Small intestine (tissue), 7 donors: ENCODE data around the gene PDE4A. TPM values are rescaled to one million over a fixed set of nuclear protein-coding genes. Genes with fewer than 3 reads are reported as not detected.
"Not testable (repeated sequence)": the region's sequence is repeated elsewhere in the genome, so short reads cannot be mapped to it uniquely, and the experiment has no call there.

Source experiments
- DNase-seq, 2 donors: peaks; one replicate each; pipeline versions ENCODE4 v3.0.0 to v3.0.0-alpha.2; 2013
- FAIRE-seq: peaks from 2 replicates; lab custom pipeline; 2012; peaks lifted over from hg19 to GRCh38; lab: Jason Lieb, UNC
- H3K27ac ChIP-seq, 3 donors: one replicate each; pipeline ENCODE4 v1.5.1; 2013; ENCODE audit warnings: low read length in 2 of 3, mild to moderate bottlenecking in 2 of 3, control low read depth in 1 of 3, inconsistent platforms in 1 of 3, low read depth in 1 of 3, moderate library complexity in 1 of 3
- H3K27me3 ChIP-seq, 3 donors: one replicate each; pipeline ENCODE4 v1.6.1; 2013; ENCODE audit warnings: low read length in 3 of 3, inconsistent platforms in 1 of 3; ENCODE audit not compliant: control insufficient read depth in 3 of 3, insufficient read depth in 3 of 3
- H3K36me3 ChIP-seq, 3 donors: one replicate each; pipeline ENCODE4 v1.6.1; 2013; ENCODE audit warnings: low read length in 3 of 3, inconsistent platforms in 1 of 3, low read depth in 1 of 3, mild to moderate bottlenecking in 1 of 3, moderate library complexity in 1 of 3; ENCODE audit not compliant: control insufficient read depth in 3 of 3, insufficient read depth in 2 of 3
- H3K4me1 ChIP-seq, 3 donors: one replicate each; pipeline ENCODE4 v1.6.1; 2013; ENCODE audit warnings: low read length in 2 of 3, inconsistent platforms in 1 of 3, low read depth in 1 of 3, mild to moderate bottlenecking in 1 of 3, moderate library complexity in 1 of 3; ENCODE audit not compliant: control insufficient read depth in 3 of 3, insufficient read depth in 2 of 3
- H3K4me3 ChIP-seq, 3 donors: one replicate each; pipeline ENCODE4 v1.5.1; 2013; ENCODE audit warnings: low read length in 3 of 3, control low read depth in 1 of 3, inconsistent platforms in 1 of 3, low read depth in 1 of 3, mild to moderate bottlenecking in 1 of 3, moderate library complexity in 1 of 3
- H3K9me3 ChIP-seq, 2 donors: one replicate each; pipeline ENCODE4 v1.6.1; 2013; ENCODE audit warnings: low read depth in 1 of 2, low read length in 1 of 2; ENCODE audit not compliant: control insufficient read depth in 2 of 2, insufficient read depth in 1 of 2
- WGBS, 3 donors: extraction: QIAGEN DNeasy Blood & Tissue Kit; methylation state at CpG; one replicate each; pipeline ENCODE4 v1.1.7; 2013; 5-methylcytosine and 5-hydroxymethylcytosine counted together
- polyA plus RNA-seq, 4 donors: library from polyadenylated mRNA; stranded (reverse) in 3 of 4; unstranded in 1 of 4; fragments of 200-250 nt in 3 of 4; fragments of 120-200 nt in 1 of 4; gene quantifications; one replicate each; pipeline versions ENCODE4 v1.2.1 to v1.2.3, GENCODE V29; 2013
- donor health status: healthy with polysubstance abuse.
- donor health status: control.
- donor health status: control.
- donor health status: Bipolar disorder and iron deficiency.
- donor health status: healthy.

PDE4A gene
- polyA plus RNA-seq, 4 donors: 0.67 to 3.5 (median 2.0) TPM

GRCh38 chr19:10453852-10454251 lies 33.5 kb downstream of the PDE4A start:
- no peak for FAIRE-seq
- H3K4me3 ChIP-seq: no peak overlapping the region
- WGBS, 3 donors: 51 to 59% (median 54%) methylated on average over 4 of the region's 4 CpGs

GRCh38 chr19:10454267-10454666 lies 33.9 kb downstream of the PDE4A start:
- Histone ChIP-seq H3K9me3 (no peaks in the 10 kb centered on the region), H3K4me1 (no peaks in the 10 kb centered on the region), H3K36me3 (no peaks in the 10 kb centered on the region), H3K27ac (no peak overlapping the region), H3K27me3 (peaks cover 0 to 22% (median 0%) of the 10 kb centered on the region in 3 donors), H3K4me3 (no peak overlapping the region)
- no peak for DNase-seq
- no peak for FAIRE-seq
- 15 to 32% (median 23%) methylated on average over 5 of the region's 5 CpGs for WGBS, 3 donors

More at GRCh38 chr19:10453852-10454251, 33.5 kb downstream of the PDE4A start:
- H3K27me3 ChIP-seq: peaks cover 0 to 22% (median 0%) of the 10 kb centered on the region in 3 donors
- no peak for DNase-seq
- H3K27ac ChIP-seq: no peak overlapping the region
- H3K4me1 ChIP-seq: no peaks in the 10 kb centered on the region
- H3K9me3 ChIP-seq: no peaks in the 10 kb centered on the region
- no peaks in the 10 kb centered on the region for H3K36me3 ChIP-seq

- WGBS, 3 donors: 88 to 91% (median 89%) methylated on average over 7 of the region's 7 CpGs
- H3K4me3 ChIP-seq, FAIRE-seq, H3K4me1 ChIP-seq, H3K27ac ChIP-seq, DNase-seq, H3K9me3 ChIP-seq, H3K36me3 ChIP-seq: not testable (repeated sequence)
- peaks cover 0 to 18% (median 0%) of the 10 kb centered on the region in 3 donors for H3K27me3 ChIP-seq
Measured at GRCh38 chr19:10458733-10459132, 38.4 kb downstream of the PDE4A start.

GRCh38 chr19:10460714-10461046 lies 40.3 kb downstream of the PDE4A start:
- Histone ChIP-seq H3K9me3 (no peaks in the 10 kb centered on the region), H3K27ac (no peak overlapping the region), H3K4me1 (peaks cover 0 to 9% (median 3%) of the 10 kb centered on the region in 3 donors), H3K27me3 (peaks cover 0 to 8% (median 0%) of the 10 kb centered on the region in 3 donors), H3K36me3 (peaks cover 0 to 2% (median 0%) of the 10 kb centered on the region in 3 donors), H3K4me3 (no peak overlapping the region)
- no peak for DNase-seq
- FAIRE-seq: no peak
- WGBS, 3 donors: 17 to 40% (median 35%) methylated on average over 8 of the region's 8 CpGs

DNA sequence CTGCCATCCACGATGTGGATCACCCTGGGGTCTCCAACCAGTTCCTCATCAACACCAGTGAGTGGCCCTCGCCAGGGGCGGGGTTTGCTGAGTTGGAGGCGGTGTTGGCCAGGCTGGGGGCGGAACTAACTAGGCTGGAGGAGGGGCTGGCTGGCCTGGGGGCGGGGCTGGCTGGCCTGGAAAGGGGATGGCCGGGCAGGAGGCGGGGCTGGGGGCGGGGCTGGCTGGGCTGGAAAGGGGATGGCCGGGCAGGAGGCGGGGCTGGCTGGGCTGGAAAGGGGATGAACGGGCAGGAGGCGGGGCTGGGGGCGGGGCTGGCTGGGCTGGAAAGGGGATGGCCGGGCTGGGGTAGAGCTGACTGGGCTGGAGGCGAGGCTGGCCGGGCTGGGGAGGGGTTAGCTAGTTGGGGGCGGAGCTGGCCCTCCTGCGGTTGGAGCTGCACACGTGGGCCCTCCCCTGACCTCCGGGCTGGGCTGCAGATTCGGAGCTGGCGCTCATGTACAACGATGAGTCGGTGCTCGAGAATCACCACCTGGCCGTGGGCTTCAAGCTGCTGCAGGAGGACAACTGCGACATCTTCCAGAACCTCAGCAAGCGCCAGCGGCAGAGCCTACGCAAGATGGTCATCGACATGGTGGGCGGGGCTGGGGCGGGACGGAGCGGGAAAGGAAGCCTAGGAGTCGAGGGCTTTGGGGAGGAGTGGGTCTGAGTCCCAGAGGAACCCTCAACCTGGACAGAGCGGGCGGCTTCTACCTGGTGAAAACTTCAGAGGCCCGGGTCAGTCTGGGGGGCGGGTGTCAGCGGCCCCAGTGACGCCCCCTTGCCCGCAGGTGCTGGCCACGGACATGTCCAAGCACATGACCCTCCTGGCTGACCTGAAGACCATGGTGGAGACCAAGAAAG lies 41.0 kb downstream of the PDE4A start:
- Histone ChIP-seq H3K36me3 (peaks cover 0 to 2% (median 0%) of the 10 kb centered on the region in 3 donors), H3K27me3 (peaks cover 0 to 8% (median 0%) of the 10 kb centered on the region in 3 donors), H3K27ac (no peak overlapping the region), H3K9me3 (no peaks in the 10 kb centered on the region), H3K4me3 (peak overlapping the region in 2 of 3 donors; percentile 35 to 40), H3K4me1 (peaks cover 0 to 9% (median 3%) of the 10 kb centered on the region in 3 donors)
- no peak for FAIRE-seq
- peak; percentile 86 to 92 for DNase-seq
- 6 to 9% (median 7%) methylated on average over 41 to 45 of the region's 45 CpGs for WGBS, 3 donors

- not testable (repeated sequence) for H3K9me3 ChIP-seq, FAIRE-seq, H3K27ac ChIP-seq, H3K4me3 ChIP-seq, DNase-seq, H3K4me1 ChIP-seq, H3K27me3 ChIP-seq, H3K36me3 ChIP-seq
- WGBS, 3 donors: 83 to 90% (median 84%) methylated on average over 15 of the region's 15 CpGs
Measured at GRCh38 chr19:10462042-10462441, 41.7 kb downstream of the PDE4A start.

DNA sequence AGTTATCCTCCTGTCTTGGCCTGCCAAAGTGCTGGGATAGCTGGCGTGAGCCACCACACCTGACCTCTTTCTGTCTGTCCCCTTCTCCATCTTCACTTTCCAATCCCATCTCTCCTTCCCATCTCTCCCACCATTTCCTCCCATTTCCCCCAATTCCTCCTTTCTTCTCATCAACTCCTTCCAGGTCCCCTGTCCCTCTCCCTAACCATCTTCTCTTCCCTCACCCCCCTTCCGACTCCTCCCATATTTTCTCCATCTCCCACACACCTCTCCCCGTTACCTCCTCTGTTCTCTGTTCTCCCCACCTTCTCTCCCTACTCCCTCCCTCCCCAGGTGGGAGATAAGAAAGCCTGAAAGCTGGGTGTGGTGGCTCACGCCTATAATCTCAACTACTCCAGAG lies 42.2 kb downstream of the PDE4A start:
- H3K4me3 ChIP-seq: no peak overlapping the region
- no peaks in the 10 kb centered on the region for H3K9me3 ChIP-seq
- FAIRE-seq (no peak), DNase-seq (no peak)
- 42 to 81% (median 54%) methylated on average over 4 of the region's 4 CpGs for WGBS, 3 donors
- H3K36me3 ChIP-seq: peaks cover 0 to 4% (median 0%) of the 10 kb centered on the region in 3 donors
- H3K27me3 ChIP-seq: peaks cover 0 to 11% (median 0%) of the 10 kb centered on the region in 3 donors
- no peak overlapping the region for H3K27ac ChIP-seq
- peaks cover 0 to 9% (median 3%) of the 10 kb centered on the region in 3 donors for H3K4me1 ChIP-seq

GRCh38 chr19:10464456-10464855 lies 44.1 kb downstream of the PDE4A start:
- no peaks in the 10 kb centered on the region for H3K9me3 ChIP-seq
- no peak overlapping the region for H3K27ac ChIP-seq
- no peak overlapping the region for H3K4me3 ChIP-seq
- peaks cover 0 to 4% (median 0%) of the 10 kb centered on the region in 3 donors for H3K36me3 ChIP-seq
- 76 to 90% (median 84%) methylated on average over 5 of the region's 5 CpGs for WGBS, 3 donors
- DNase-seq (no peak), FAIRE-seq (no peak)
- H3K27me3 ChIP-seq: peaks cover 0 to 24% (median 0%) of the 10 kb centered on the region in 3 donors
- H3K4me1 ChIP-seq: peaks cover 0 to 9% (median 3%) of the 10 kb centered on the region in 3 donors
